Glomerular endothelial cell (primary cell): ENCODE measurements around the gene PCDHA8. TPM values are rescaled to one million over a fixed set of nuclear protein-coding genes. Genes with fewer than 3 reads are reported as not detected.
"Not testable (repeated sequence)": the region's sequence is repeated elsewhere in the genome, so short reads cannot be mapped to it uniquely, and the experiment has no call there.

Source experiments
- DNase-seq: peaks from one replicate; pipeline ENCODE4 v3.0.0-alpha.2; 2011; ENCODE audit warnings: low read depth, low spot score; ENCODE audit errors: extremely low read depth
- total RNA-seq: library from RNA; depleted of rRNA; stranded (reverse); fragments of >200 nt; gene quantifications from 2 replicates; pipeline ENCODE4 v1.2.3, GENCODE V29; 2015

The PCDHA8 gene
- 0.18 TPM in 1 of 2 replicates, not detected in the other for total RNA-seq

DNA sequence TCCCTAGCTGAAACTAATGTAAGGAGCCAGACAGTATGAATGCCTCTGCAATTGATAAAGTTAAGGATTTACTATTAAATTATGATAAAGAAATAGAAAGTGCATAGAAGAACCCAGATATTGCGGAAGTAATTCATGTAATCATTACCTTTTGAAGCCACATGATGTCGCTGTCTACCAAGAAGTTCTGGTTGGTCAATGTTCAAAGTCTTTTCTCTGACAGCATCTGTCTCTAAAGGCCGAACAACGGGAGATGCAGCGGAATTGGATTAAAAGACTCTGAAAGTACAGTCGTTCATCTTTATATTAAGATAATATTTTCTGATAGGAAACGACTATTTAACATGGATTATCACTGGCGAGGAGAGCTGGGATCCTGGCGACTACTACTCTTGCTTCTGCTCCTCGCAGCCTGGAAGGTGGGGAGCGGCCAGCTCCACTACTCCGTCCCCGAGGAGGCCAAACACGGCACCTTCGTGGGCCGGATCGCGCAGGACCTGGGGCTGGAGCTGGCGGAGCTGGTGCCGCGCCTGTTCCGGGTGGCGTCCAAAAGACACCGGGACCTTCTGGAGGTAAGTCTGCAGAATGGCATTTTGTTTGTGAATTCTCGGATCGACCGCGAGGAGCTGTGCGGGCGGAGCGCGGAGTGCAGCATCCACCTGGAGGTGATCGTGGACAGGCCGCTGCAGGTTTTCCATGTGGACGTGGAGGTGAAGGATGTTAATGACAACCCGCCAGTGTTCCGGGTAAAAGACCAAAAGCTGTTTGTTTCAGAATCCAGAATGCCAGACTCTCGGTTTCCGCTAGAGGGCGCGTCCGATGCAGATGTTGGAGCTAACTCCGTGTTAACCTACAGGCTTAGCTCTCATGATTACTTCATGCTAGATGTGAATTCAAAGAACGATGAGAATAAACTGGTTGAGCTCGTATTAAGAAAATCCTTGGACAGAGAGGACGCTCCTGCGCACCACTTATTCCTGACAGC lies at the start of gene PCDHA8:
PCDHA8 (plus strand) TSS at position 210 of the 985 bp plus-strand sequence; CDS start at position 345, 135 bp downstream.
- no peak for DNase-seq

DNA sequence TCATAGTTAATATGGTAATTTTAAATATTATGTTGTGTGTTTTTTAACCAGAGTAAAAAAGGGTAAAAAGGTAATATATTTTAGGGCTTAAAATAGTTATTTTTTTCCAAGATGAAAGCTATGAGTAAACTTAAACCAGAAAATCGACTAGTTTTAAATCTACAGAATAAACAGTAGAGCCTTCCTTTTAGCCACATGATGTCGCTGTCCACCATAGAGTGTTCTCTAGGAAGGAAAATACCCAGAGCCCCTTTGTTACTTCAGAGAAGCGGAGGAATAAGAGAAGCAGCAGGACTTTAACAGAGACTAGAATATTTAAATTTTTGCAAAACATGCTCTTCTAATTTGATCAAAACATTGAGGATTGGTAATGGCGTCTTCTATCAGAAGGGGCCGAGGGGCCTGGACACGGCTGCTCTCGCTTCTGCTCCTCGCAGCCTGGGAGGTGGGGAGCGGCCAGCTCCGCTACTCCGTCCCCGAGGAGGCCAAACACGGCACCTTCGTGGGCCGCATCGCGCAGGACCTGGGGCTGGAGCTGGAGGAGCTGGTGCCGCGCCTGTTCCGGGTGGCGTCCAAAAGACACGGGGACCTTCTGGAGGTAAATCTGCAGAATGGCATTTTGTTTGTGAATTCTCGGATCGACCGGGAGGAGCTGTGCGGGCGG lies 46.3 kb upstream of the PCDHA8 start, which contains the start of gene PCDHA2:
PCDHA2 (plus strand) TSS at position 258 of the 664 bp plus-strand sequence.
- no peak for DNase-seq

- DNase-seq, result no peak
These were observed 45.7 kb upstream of the PCDHA8 start for GRCh38 chr5:140795259-140795641.

DNA sequence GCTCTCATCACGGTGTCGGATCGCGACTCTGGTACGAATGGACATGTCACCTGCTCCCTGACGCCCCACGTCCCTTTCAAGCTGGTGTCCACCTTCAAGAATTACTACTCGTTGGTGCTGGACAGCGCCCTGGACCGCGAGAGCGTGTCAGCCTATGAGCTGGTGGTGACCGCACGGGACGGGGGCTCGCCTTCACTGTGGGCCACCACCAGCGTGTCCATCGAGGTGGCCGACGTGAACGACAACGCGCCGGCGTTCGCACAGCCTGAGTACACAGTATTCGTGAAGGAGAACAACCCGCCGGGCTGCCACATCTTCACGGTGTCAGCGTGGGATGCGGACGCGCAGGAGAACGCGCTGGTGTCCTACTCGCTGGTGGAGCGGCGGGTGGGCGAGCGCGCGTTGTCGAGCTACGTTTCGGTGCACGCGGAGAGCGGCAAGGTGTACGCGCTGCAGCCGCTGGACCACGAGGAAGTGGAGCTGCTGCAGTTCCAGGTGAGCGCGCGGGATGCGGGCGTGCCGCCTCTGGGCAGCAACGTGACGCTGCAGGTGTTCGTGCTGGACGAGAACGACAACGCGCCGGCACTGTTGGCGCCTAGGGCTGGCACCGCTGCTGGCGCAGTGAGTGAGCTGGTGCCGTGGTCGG lies 44.8 kb upstream of the PCDHA8 start:
- DNase-seq, result not testable (repeated sequence)

GRCh38 chr5:140796718-140797095 lies 44.3 kb upstream of the PCDHA8 start:
- no peak for DNase-seq

- no peak for DNase-seq
These were observed 40.0 kb upstream of the PCDHA8 start, which contains the start of gene PCDHA3 for GRCh38 chr5:140800816-140801493. PCDHA3 (plus strand) TSS chr5:140801057.

GRCh38 chr5:140801494-140801841 lies 39.5 kb upstream of the PCDHA8 start:
- DNase-seq, result no peak

- DNase-seq, result not testable (repeated sequence)
These were observed 38.6 kb upstream of the PCDHA8 start for GRCh38 chr5:140802381-140802780.

- no peak for DNase-seq
These were observed 38.2 kb upstream of the PCDHA8 start for GRCh38 chr5:140802781-140803271.

GRCh38 chr5:140806834-140807775 lies 33.9 kb upstream of the PCDHA8 start, which contains the start of gene PCDHA4:
PCDHA4 (plus strand) TSS chr5:140807068.
- no peak for DNase-seq

GRCh38 chr5:140808241-140808888 lies 32.6 kb upstream of the PCDHA8 start:
- DNase-seq, result not testable (repeated sequence)

DNA sequence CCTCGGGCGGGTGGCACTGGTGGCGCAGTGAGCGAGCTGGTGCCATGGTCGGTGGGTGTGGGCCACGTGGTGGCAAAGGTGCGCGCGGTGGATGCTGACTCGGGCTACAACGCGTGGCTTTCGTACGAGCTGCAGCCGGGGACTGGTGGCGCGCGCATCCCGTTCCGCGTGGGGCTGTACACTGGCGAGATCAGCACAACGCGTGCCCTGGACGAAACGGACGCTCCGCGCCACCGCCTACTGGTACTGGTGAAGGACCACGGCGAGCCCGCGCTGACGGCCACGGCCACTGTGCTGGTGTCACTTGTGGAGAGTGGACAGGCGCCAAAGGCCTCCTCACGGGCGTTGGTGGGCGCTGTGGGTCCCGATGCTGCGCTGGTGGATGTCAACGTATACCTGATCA lies 32.1 kb upstream of the PCDHA8 start:
- DNase-seq, result no peak

DNA sequence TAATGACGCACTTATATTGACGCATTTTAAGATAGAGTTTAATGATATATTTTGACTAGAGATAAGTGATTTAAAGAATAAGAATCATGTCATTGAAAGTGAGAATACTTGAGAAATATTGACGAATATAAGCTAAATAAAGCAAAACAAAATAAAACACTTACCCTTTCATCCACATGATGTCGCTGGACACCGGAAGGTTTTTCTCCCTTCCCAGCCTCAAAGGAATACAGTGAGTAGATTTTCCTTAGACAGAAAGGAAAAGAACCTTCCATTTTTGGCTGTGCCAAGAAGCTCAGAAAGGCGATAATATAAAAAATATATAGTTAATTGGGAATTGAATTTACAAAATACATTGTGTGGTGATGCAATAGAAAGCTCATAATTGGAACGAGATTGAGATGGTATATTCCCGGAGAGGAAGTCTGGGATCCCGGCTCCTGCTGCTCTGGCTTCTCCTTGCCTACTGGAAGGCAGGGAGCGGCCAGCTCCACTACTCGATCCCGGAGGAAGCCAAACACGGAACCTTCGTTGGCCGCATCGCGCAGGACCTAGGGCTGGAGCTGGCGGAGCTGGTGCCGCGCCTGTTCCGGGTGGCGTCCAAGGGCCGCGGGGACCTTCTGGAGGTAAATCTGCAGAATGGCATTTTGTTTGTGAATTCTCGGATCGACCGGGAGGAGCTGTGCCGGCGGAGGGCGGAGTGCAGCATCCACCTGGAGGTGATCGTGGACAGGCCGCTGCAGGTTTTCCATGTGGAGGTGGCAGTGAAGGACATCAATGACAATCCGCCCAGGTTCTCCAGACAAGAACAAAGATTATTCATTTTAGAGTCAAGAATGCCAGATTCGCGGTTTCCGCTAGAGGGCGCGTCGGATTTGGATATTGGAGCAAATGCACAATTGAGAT lies 19.4 kb upstream of the PCDHA8 start, which contains the start of gene PCDHA5:
PCDHA5 (plus strand) TSS at position 239 of the 906 bp plus-strand sequence.
- no peak for DNase-seq

GRCh38 chr5:140822281-140822629 lies 18.7 kb upstream of the PCDHA8 start:
- no peak for DNase-seq

- not testable (repeated sequence) for DNase-seq
These were observed 18.0 kb upstream of the PCDHA8 start for GRCh38 chr5:140822969-140823368.

DNA sequence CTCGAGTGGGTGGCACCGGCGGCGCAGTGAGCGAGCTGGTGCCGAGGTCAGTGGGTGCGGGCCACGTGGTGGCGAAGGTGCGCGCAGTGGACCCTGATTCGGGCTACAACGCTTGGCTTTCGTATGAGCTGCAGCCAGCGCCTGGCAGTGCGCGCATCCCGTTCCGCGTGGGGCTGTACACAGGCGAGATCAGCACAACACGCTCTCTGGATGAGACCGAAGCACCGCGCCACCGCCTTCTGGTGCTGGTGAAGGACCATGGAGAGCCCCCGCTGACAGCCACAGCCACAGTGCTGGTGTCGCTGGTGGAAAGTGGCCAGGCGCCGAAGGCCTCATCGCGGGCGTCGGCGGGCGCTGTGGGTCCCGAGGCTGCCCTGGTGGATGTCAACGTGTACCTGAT lies 17.5 kb upstream of the PCDHA8 start:
- no peak for DNase-seq

DNA sequence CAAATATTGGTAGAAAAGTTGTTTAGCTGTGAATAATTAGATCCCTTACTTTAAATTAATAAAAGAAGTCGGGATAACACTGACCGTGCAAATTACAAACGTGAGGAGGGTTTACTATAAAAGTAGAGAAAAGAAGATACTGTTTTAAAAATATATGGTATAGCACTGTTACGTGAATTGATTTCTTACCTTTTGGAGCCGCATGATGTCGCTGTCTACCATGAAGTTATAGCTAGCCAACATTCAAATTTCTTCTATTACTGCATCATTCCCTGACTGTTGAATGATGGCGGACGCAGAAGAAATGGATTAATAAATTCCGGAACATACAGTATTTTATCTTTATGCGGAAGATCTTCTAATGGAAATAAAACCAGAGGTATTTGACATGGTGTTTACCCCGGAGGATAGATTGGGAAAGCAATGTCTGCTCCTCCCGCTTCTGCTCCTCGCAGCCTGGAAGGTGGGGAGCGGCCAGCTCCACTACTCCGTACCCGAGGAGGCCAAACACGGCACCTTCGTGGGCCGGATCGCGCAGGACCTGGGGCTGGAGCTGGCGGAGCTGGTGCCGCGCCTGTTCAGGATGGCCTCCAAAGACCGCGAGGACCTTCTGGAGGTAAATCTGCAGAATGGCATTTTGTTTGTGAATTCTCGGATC lies 13.2 kb upstream of the PCDHA8 start, which contains the start of gene PCDHA6:
PCDHA6 (plus strand) TSS at position 257 of the 658 bp plus-strand sequence; CDS start at position 389, 132 bp downstream.
- DNase-seq, result no peak
